Psoas muscle (tissue), 8 donors: Measurements from ENCODE around the gene COL4A1. TPM values are rescaled to one million over a fixed set of nuclear protein-coding genes. Genes with fewer than 3 reads are reported as not detected.

ENCODE experiments used
- ATAC-seq, 4 donors: fragments of 200-7000 bp; cut with Tn5 transposase; one replicate each; pipeline ENCODE4 v1.9.1; 2020; ENCODE audit warnings: moderate library complexity in 3 of 4, mild to moderate bottlenecking in 2 of 4
- DNase-seq, 2 donors: peaks; one replicate each; pipeline ENCODE4 v3.0.0-alpha.2; 2020
- H3K27ac ChIP-seq: fragments of 200-600 bp; one replicate; pipeline ENCODE4 v1.8.0; 2022
- H3K27me3 ChIP-seq, 3 donors: fragments of 200-600 bp in 1 of 3; one replicate each; pipeline versions ENCODE4 v1.6.1 to v1.8.0; 2013 to 2022; ENCODE audit warnings: low read length in 2 of 3, mild to moderate bottlenecking in 2 of 3, moderate library complexity in 1 of 3; ENCODE audit not compliant: insufficient read depth in 3 of 3
- H3K36me3 ChIP-seq, 2 donors: fragments of 200-600 bp in 1 of 2; one replicate each; pipeline versions ENCODE4 v1.6.1 to v1.8.0; 2013 to 2022; ENCODE audit warnings: low read depth in 1 of 2, mild to moderate bottlenecking in 1 of 2, moderate library complexity in 1 of 2; ENCODE audit not compliant: insufficient read depth in 1 of 2
- H3K4me1 ChIP-seq: fragments of 200-600 bp; one replicate; pipeline ENCODE4 v1.8.0; 2022
- H3K4me3 ChIP-seq: fragments of 200-600 bp; one replicate; pipeline ENCODE4 v1.8.0; 2022; ENCODE audit warnings: mild to moderate bottlenecking
- H3K9me3 ChIP-seq: fragments of 200-600 bp; one replicate; pipeline ENCODE4 v1.8.0; 2022
- CTCF ChIP-seq: fragments of 200-600 bp; IDR thresholded peaks from one replicate; pipeline ENCODE4 v1.8.0; 2022; ENCODE audit warnings: antibody characterized with exemption
- WGBS, 3 donors: extraction: QIAGEN DNeasy Blood & Tissue Kit; methylation state at CpG; one replicate each; pipeline versions ENCODE4 v1.1.6 to v1.1.7; 2013; 5-methylcytosine and 5-hydroxymethylcytosine counted together
- intact Hi-C, 2 donors: fragments of 100-400 bp; cut with DNase I; formaldehyde crosslinking; loops; one replicate each; pipeline versions ENCODE4 v1.11.0 to v1.14.2; 2022
- polyA plus RNA-seq, 3 donors: library from polyadenylated mRNA; stranded (reverse); fragments of 200-250 nt; gene quantifications; one replicate each; pipeline ENCODE4 v1.2.3, GENCODE V29; 2013
- total RNA-seq, 4 donors: library from RNA; stranded (reverse); fragmentation: NEBNext Ultra II Directional in 2 of 4; extraction: Animal tissue kit (Norgen Biotek cat#: 25700) in 2 of 4; gene quantifications; one replicate each; pipeline versions ENCODE4 v1.2.1 to v1.2.4, GENCODE V29; 2021 to 2023
- donor health status: healthy with polysubstance abuse.
- donor health status: DM: no; HTN: no; CAD: no; lungs with moderate emphysema.
- donor health status: Bipolar disorder and iron deficiency.
- donor health status: healthy.
- donor health status: DM: yes; HTN: yes; CAD: no.
- donor health status: DM: no; HTN: no; CAD: no.
- donor health status: DM: no; HTN: no; CAD: no.
- donor health status: DM: yes; HTN: yes; CAD: no.

COL4A1 gene
- total and polyA plus RNA-seq, 7 donors: 39.0 to 127 (median 97.0) TPM

GRCh38 chr13:110353339-110353977, 46.5 kb upstream of the COL4A1 start:
- no peaks in the 10 kb centered on the region for H3K36me3 ChIP-seq
- TF ChIP-seq CTCF: no peak
- ATAC-seq (no peak), DNase-seq (no peak)
- H3K4me1 ChIP-seq: peaks cover 3% of the 10 kb centered on the region
- H3K27me3 ChIP-seq: peaks cover 0 to 13% (median 0%) of the 10 kb centered on the region in 3 donors
- WGBS, 3 donors: 90 to 93% (median 90%) methylated on average over 13 of the region's 13 CpGs
- no peak overlapping the region for H3K27ac ChIP-seq
- H3K4me3 ChIP-seq: no peak overlapping the region
- intact Hi-C loops: no loop called here
- no peaks in the 10 kb centered on the region for H3K9me3 ChIP-seq

- DNase-seq: no peak
- no peak for ATAC-seq
- no peaks in the 10 kb centered on the region for H3K9me3 ChIP-seq
- no peak overlapping the region for H3K4me3 ChIP-seq
- H3K27ac ChIP-seq: no peak overlapping the region
- 80 to 86% (median 85%) methylated on average over 8 of the region's 8 CpGs for WGBS, 3 donors
- no peaks in the 10 kb centered on the region for H3K36me3 ChIP-seq
- peaks cover 7% of the 10 kb centered on the region for H3K4me1 ChIP-seq
- H3K27me3 ChIP-seq: peaks cover 0 to 13% (median 0%) of the 10 kb centered on the region in 3 donors
- intact Hi-C loops: no loop called here
- TF ChIP-seq CTCF: peak; percentile 8
Observed at GRCh38 chr13:110352735-110353134, 45.8 kb upstream of the COL4A1 start.

- no peak for ATAC-seq
Observed at GRCh38 chr13:110351636-110352420, 44.9 kb upstream of the COL4A1 start.

GRCh38 chr13:110350509-110350908, 43.6 kb upstream of the COL4A1 start:
- H3K27ac ChIP-seq: no peak overlapping the region
- peaks cover 15% of the 10 kb centered on the region for H3K4me1 ChIP-seq
- H3K36me3 ChIP-seq: no peaks in the 10 kb centered on the region
- H3K9me3 ChIP-seq: no peaks in the 10 kb centered on the region
- ATAC-seq (no peak), DNase-seq (no peak)
- WGBS, 3 donors: 74 to 90% (median 75%) methylated on average over 3 of the region's 3 CpGs
- intact Hi-C loops: no loop called here
- H3K4me3 ChIP-seq: no peak overlapping the region
- H3K27me3 ChIP-seq: peaks cover 0 to 16% (median 0%) of the 10 kb centered on the region in 3 donors
- no peak for TF ChIP-seq CTCF

More at GRCh38 chr13:110351636-110352420, 44.9 kb upstream of the COL4A1 start:
- no peak for TF ChIP-seq CTCF
- peaks cover 0 to 13% (median 0%) of the 10 kb centered on the region in 3 donors for H3K27me3 ChIP-seq
- 94 to 95% (median 94%) methylated on average over 6 of the region's 6 CpGs for WGBS, 3 donors
- H3K4me1 ChIP-seq: peaks cover 14% of the 10 kb centered on the region
- intact Hi-C loops: no loop called here
- no peak overlapping the region for H3K4me3 ChIP-seq
- H3K27ac ChIP-seq: no peak overlapping the region
- no peaks in the 10 kb centered on the region for H3K36me3 ChIP-seq
- no peak for DNase-seq
- H3K9me3 ChIP-seq: no peaks in the 10 kb centered on the region
